Astrocyte of the cerebellum (primary cell): ENCODE results near the gene DEPDC1B.
A peak's percentile ranks its signal among the peaks of the same experiment; 100 is the strongest.
"Not testable (repeated sequence)": the region's sequence is repeated elsewhere in the genome, so short reads cannot be mapped to it uniquely, and the experiment has no call there.

Source experiments
- DNase-seq: peaks from one replicate; pipeline ENCODE4 v3.0.0-alpha.2; 2011; ENCODE audit warnings: low read depth
- H3K4me3 ChIP-seq: 2 replicates; pipeline ENCODE4 v1.5.1; 2011; ENCODE audit warnings: mild to moderate bottlenecking, low read depth, low read length, moderate library complexity
- in situ Hi-C: cut with HindIII; loops from 2 replicates; pipeline ENCODE4 v1.10.0; 2017; ENCODE audit warnings: low sequenced_read_pairs
- TF ChIP-seq, protein P1 (sequence below): IDR thresholded peaks from 2 replicates; pipeline ENCODE4 v1.5.1; 2012; ENCODE audit warnings: low read length, low read depth, moderate library complexity, mild to moderate bottlenecking; ENCODE audit errors: missing control alignments

DEPDC1B gene, protein sequence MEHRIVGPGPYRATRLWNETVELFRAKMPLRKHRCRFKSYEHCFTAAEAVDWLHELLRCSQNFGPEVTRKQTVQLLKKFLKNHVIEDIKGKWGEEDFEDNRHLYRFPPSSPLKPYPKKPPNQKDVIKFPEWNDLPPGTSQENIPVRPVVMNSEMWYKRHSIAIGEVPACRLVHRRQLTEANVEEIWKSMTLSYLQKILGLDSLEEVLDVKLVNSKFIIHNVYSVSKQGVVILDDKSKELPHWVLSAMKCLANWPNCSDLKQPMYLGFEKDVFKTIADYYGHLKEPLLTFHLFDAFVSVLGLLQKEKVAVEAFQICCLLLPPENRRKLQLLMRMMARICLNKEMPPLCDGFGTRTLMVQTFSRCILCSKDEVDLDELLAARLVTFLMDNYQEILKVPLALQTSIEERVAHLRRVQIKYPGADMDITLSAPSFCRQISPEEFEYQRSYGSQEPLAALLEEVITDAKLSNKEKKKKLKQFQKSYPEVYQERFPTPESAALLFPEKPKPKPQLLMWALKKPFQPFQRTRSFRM

DNA sequence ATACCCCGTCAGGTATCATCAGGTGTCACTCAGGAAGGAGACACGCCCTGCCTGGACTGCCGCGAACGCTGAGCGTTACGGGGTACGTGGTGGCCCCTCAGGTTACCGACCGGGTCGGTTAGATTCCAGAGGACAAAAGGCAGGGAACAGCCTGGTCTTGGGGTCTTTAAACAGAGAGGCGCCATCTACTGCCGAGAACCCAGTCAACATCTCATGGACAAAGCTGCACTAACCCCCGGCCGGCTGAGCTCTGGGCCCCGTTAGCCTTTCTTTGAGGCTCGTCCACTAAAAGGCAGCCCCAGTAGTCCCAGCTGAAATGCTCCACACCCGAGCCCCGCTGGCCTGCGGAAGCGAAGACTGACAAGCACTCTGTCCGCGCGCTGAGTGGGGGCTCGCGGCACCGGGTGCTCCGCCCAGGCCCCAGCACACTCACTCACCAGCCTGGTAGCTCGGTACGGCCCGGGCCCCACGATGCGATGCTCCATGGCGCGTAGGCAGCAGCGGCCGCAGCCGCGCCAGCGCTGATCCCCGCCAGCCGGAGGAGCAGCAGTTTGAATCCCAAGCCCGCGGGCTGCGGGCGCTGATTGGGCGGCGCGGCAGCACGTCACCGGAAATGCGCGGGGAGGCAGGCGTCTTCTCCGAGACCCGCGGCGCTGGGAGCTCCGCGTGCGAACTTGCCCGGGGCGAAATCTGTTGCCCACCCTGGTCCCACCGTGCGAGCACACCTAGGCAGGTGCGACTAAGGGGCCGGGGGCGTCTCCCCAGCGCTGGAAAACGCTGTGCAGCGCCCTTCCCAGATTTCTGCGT, at the start of gene DEPDC1B:
Gene DEPDC1B (minus strand): TSS at position 558 of the 807 bp plus-strand sequence. CDS start 73 bp downstream, at position 485.
- TF ChIP-seq, protein P1, sequence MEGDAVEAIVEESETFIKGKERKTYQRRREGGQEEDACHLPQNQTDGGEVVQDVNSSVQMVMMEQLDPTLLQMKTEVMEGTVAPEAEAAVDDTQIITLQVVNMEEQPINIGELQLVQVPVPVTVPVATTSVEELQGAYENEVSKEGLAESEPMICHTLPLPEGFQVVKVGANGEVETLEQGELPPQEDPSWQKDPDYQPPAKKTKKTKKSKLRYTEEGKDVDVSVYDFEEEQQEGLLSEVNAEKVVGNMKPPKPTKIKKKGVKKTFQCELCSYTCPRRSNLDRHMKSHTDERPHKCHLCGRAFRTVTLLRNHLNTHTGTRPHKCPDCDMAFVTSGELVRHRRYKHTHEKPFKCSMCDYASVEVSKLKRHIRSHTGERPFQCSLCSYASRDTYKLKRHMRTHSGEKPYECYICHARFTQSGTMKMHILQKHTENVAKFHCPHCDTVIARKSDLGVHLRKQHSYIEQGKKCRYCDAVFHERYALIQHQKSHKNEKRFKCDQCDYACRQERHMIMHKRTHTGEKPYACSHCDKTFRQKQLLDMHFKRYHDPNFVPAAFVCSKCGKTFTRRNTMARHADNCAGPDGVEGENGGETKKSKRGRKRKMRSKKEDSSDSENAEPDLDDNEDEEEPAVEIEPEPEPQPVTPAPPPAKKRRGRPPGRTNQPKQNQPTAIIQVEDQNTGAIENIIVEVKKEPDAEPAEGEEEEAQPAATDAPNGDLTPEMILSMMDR = peak; percentile 57

DNA sequence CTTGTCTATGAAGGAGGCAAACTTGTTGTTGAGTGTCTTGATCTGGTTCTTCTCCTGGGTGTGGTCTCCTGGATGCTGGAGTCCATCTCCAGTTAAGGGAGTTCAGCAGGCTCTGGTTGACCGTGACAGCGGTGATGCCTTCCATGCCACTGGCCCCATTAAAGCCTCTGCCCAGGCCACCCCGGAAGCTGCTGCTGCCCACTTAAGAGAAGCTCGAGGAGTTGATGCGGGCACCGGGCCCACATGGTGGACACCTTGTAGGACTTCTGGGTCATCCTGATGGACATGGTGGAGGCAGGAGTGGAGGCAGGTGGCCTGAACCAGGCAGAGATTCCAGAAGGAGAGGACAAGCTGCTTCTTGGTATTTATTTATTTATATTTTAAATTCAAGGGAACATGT, 44.7 kb upstream of the DEPDC1B start:
- TF ChIP-seq, protein P1 = no peak
- H3K4me3 ChIP-seq = no peak overlapping the region
- DNase-seq = no peak
- in situ Hi-C loops = no loop called here

More for the DNA sequence above, at the start of gene DEPDC1B:
- H3K4me3 ChIP-seq = peak within 1 kb of the TSS; percentile 79
- in situ Hi-C loops = no loop called here
- peak; percentile 60 for DNase-seq

DNA sequence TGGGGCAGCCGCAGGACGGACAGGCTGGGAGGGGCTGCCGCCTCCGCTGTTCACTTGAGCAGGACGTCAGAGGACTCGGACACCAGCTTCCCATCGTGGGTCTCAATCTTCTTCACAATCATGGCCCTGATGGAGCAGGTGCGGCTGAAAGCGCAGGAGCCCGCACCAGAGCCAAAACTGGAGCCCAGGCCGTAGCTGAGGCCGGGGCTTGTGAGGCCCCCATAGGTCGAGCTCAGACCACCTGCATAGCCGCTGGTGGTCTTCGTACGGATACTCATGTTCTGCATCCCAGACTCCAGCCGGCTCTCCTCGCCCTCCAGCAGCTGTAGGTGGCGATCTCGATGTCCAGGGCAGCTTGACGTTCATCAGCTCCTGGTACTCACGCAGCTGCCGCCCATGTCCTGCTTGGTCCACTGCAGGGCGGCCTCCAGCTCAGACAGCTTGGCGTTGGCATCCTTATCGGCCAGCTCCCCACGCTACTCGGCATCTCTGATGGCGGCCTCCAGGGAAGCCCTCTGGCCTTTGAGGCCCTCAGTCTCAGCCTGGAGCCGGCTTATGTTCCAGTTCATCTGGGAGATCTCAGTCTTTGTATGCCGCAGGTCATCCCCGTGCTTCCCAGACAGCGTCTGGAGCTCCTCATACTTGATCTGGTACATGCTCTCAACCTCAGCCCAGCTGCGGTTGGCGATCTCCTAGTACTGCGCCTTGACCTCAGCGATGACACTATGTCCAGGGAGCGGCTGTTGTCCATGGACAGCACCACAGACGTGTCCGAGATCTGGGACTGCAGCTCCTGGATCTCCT, 43.7 kb upstream of the DEPDC1B start:
- H3K4me3 ChIP-seq = no peak overlapping the region
- TF ChIP-seq, protein P1 = no peak
- DNase-seq = no peak
- in situ Hi-C loops = no loop called here

DNA sequence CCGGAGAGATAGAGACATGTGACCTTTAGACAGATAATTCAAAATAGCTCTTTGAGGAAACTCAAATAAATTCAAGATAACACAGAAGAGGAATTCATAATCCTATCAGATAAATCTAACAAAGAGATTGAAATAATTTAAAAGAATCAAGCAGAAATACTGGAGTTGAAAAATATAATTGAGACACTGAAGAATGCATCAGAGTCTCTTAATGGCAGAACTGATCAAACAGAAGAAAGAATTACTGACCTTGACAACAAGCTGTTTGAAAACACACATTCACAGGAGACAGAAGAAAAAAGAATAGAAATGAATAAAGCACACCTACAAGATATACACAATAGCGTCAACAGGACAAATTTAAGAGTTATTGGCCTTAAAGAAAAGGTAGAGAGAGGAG, 40.4 kb upstream of the DEPDC1B start:
- DNase-seq = no peak
- H3K4me3 ChIP-seq = no peak overlapping the region
- in situ Hi-C loops = no loop called here
- TF ChIP-seq, protein P1 = no peak

DNA sequence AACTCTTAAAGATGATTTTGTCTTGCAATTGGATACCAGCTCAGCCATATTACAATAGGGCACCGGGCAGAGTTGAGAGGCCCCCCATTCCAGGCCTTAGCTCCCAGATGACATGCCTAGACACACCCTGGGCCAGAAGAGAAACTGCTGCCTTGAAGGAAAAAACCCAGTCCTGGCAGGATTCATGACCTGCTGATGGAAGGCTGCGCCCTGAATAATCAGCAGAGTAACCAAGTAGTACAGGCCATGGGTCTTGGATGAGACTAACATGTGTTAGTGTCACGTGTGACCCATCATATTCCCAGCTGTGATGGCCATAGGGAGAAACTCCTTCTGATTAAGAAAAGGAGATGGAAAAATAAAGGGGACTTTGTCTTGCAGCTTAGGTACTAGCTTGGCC, 39.0 kb upstream of the DEPDC1B start:
- in situ Hi-C loops = no loop called here
- H3K4me3 ChIP-seq = no peak overlapping the region
- TF ChIP-seq, protein P1 = no peak
- no peak for DNase-seq

DNA sequence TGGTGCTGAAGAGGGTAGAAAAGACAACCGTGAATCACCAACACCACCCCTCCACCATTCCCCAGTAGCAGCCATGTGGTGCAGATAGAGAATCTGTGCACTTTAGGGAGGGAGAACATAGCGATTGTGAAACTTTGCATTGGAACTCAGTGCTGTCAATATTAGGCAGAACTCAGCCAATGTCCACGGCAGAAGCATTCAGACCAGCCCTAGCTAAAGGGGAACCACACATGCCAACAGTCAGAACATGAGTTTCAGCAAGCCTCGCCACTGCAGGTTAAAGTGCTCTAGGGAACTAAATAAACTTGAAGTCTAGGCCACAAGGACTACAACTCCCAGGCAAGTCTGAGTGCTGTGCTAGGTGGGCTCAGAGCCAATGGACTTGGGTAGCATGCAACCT, 38.5 kb upstream of the DEPDC1B start:
- in situ Hi-C loops = no loop called here
- TF ChIP-seq, protein P1 = no peak
- H3K4me3 ChIP-seq = no peak overlapping the region
- no peak for DNase-seq

DNA sequence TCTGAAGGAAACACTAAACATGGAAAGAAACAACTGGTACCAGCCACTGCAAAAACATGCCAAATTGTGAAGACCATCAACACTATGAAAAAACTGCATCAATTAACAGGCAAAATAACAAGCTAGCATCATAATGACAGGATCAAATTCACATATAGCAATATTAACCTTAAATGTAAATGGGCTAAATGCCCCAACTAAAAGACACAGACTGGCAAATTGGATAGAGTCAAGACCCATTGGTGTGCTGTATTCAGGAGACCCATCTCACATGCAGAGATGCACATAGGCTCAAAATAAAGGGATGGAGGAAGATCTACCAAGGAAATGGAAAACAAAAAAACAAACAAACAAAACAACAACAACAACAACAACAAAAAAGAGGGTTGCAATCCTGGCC, 30.9 kb upstream of the DEPDC1B start:
- in situ Hi-C loops, DNase-seq, H3K4me3 ChIP-seq: not testable (repeated sequence)
